Nephron (organoid): Measurements from ENCODE around the gene USP3.

Source experiments
- H3K27ac Mint-ChIP-seq, 3 experiments: 2 replicates each; pipeline ENCODE4 v1.8.0; 2020; ENCODE audit warnings: mixed read lengths in 3 of 3, mild to moderate bottlenecking in 2 of 3, moderate library complexity in 1 of 3
- H3K27me3 Mint-ChIP-seq: 2 replicates; pipeline ENCODE4 v1.8.0; 2021; ENCODE audit warnings: low read depth, mild to moderate bottlenecking, moderate library complexity, mixed read lengths
- H3K36me3 Mint-ChIP-seq: 2 replicates; pipeline ENCODE4 v1.8.0; 2020; ENCODE audit warnings: low read depth, mixed read lengths
- H3K4me1 Mint-ChIP-seq: 2 replicates; pipeline ENCODE4 v1.8.0; 2020; ENCODE audit warnings: mixed read lengths
- H3K4me3 Mint-ChIP-seq, 3 experiments: 2 replicates each; pipeline ENCODE4 v1.8.0; 2020; ENCODE audit warnings: mild to moderate bottlenecking in 3 of 3, mixed read lengths in 3 of 3, moderate library complexity in 2 of 3
- H3K9me3 Mint-ChIP-seq: 2 replicates; pipeline ENCODE4 v1.8.0; 2020; ENCODE audit warnings: mixed read lengths
- TF ChIP-seq, protein P1 (sequence below), 3 experiments: fragments of 200-600 bp; sonication (generic); IDR thresholded peaks; one replicate each; pipeline ENCODE4 v1.5.0; 2021; ENCODE audit warnings: antibody characterized with exemption in 3 of 3; ENCODE audit not compliant: unreplicated experiment in 3 of 3

Gene USP3

GRCh38 chr15:63473749-63473998, 30.7 kb upstream of the USP3 start:
- Mint-ChIP-seq H3K4me1 (peaks cover 26% of the 10 kb centered on the region), H3K4me3 (no peak overlapping the region), H3K9me3 (peaks cover 3% of the 10 kb centered on the region), H3K27ac (peak overlapping the region in 2 of 3 experiments; percentile 57 to 87), H3K36me3 (no peaks in the 10 kb centered on the region), H3K27me3 (peaks cover 15% of the 10 kb centered on the region)
- TF ChIP-seq, protein P1, sequence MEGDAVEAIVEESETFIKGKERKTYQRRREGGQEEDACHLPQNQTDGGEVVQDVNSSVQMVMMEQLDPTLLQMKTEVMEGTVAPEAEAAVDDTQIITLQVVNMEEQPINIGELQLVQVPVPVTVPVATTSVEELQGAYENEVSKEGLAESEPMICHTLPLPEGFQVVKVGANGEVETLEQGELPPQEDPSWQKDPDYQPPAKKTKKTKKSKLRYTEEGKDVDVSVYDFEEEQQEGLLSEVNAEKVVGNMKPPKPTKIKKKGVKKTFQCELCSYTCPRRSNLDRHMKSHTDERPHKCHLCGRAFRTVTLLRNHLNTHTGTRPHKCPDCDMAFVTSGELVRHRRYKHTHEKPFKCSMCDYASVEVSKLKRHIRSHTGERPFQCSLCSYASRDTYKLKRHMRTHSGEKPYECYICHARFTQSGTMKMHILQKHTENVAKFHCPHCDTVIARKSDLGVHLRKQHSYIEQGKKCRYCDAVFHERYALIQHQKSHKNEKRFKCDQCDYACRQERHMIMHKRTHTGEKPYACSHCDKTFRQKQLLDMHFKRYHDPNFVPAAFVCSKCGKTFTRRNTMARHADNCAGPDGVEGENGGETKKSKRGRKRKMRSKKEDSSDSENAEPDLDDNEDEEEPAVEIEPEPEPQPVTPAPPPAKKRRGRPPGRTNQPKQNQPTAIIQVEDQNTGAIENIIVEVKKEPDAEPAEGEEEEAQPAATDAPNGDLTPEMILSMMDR (IDR thresholded peaks at IDR 0.05; ENCODE audit: unreplicated experiment in 3 of 3): no peak

DNA sequence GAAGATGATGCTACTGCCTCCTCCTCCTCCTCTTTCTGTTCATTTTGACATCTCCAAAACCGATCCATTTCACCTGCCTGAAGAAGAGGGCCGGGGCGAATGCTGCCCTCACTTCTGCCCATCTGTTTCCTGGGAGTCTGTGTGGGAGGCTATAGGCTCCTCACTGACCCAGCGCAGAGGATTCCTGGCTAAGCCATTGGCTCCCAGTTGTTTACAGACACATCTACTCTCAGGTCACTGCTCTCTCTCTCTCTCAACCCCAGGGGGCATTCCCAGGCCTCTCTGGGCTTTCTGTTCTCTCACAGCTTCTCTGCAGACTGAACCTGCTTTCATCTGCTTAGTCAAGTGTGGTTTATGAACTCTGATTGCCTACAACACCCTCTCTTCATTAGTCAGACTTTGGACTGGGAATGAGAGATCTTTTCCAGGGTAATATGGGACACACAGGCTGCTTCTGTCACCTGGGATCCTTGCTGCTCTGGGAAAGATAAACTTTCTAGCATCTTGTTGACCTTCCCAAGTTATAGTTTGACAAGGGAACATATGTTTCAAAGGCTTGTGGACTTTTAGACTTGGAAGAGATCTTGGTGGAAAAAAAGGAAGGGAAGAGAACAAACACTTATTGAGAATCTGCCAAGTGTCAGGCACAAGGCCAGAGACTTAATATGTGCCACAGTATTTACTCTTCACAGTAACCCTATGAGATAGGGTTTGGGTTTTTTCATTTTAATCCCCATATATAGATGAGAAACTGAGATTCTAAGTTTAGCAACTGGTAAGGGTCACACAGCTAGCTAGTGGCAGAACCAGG, 30.2 kb upstream of the USP3 start:
- Mint-ChIP-seq H3K4me3 (peak overlapping the region in 1 of 3 experiments; percentile 38), H3K27me3 (peaks cover 15% of the 10 kb centered on the region), H3K4me1 (peaks cover 26% of the 10 kb centered on the region), H3K27ac (peak overlapping the region; percentile 57 to 87 (median 58)), H3K9me3 (peaks cover 3% of the 10 kb centered on the region), H3K36me3 (no peaks in the 10 kb centered on the region)
- TF ChIP-seq, protein P1 (IDR thresholded peaks at IDR 0.05; ENCODE audit: unreplicated experiment in 3 of 3): no peak

DNA sequence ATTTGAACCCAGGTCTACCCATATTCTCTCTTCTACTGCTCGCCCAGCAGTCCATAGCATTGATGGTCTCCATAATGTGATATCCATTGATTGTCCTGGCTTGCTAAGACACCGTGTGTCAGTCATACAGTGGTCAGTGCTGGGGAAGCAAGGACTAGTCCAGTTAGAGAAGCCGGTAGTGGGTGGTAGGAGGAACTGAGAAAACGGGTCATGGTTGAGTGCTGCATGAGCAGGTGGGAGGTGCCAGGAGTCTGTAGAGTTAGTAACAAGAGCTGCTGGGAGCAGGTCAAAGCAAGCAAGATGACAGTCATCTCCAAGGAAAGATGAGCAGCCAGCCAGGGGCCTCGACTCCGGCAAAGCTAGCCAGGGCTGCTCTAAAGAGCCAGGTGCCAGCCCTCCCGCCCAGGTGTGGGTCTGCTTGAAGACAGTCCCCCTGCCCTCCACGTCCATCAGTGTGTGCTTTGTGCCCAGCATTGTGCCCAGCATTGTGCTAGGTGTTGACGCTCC, 29.5 kb upstream of the USP3 start:
- TF ChIP-seq, protein P1 (IDR thresholded peaks at IDR 0.05; ENCODE audit: unreplicated experiment in 3 of 3): no peak

DNA sequence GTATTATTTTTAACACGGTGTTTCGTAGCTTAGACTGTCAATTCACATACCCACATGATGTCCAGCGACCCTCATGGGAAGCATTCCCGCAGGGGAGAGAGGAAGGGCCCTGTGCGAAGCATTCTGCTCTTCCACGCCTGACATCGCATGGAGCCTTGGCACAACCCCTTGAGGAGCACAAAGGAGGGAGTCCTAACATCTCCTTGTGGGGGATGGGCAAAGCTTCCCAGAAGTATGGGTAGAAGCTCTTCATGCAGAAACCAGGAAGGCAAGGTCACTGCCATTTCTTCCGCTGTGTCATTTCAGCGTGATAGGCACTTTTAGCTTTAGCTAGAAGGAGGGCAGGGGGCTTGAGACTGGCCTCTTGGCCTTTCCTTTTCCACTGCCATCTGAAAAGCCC, 28.7 kb upstream of the USP3 start:
- TF ChIP-seq, protein P1 (IDR thresholded peaks at IDR 0.05; ENCODE audit: unreplicated experiment in 3 of 3): no peak
- no peaks in the 10 kb centered on the region for H3K36me3 Mint-ChIP-seq
- no peak overlapping the region for H3K4me3 Mint-ChIP-seq
- peaks cover 38% of the 10 kb centered on the region for H3K4me1 Mint-ChIP-seq
- H3K27ac Mint-ChIP-seq: peak overlapping the region; percentile 18 to 69 (median 30)
- peaks cover 3% of the 10 kb centered on the region for H3K9me3 Mint-ChIP-seq
- H3K27me3 Mint-ChIP-seq: peaks cover 15% of the 10 kb centered on the region

More for the DNA sequence above, 29.5 kb upstream of the USP3 start:
- Mint-ChIP-seq H3K9me3 (peaks cover 3% of the 10 kb centered on the region), H3K4me1 (peaks cover 32% of the 10 kb centered on the region), H3K36me3 (no peaks in the 10 kb centered on the region), H3K27me3 (peaks cover 15% of the 10 kb centered on the region), H3K27ac (peak overlapping the region; percentile 57 to 87 (median 58)), H3K4me3 (no peak overlapping the region)

- peaks cover 3% of the 10 kb centered on the region for H3K9me3 Mint-ChIP-seq
- TF ChIP-seq, protein P1 (IDR thresholded peaks at IDR 0.05; ENCODE audit: unreplicated experiment in 3 of 3): no peak
- no peak overlapping the region for H3K4me3 Mint-ChIP-seq
- H3K27ac Mint-ChIP-seq: peak overlapping the region; percentile 18 to 69 (median 30)
- H3K4me1 Mint-ChIP-seq: peaks cover 38% of the 10 kb centered on the region
- H3K27me3 Mint-ChIP-seq: peaks cover 15% of the 10 kb centered on the region
- H3K36me3 Mint-ChIP-seq: no peaks in the 10 kb centered on the region
These were observed 28.2 kb upstream of the USP3 start for GRCh38 chr15:63476229-63476632.

- Mint-ChIP-seq H3K9me3 (peaks cover 3% of the 10 kb centered on the region), H3K4me3 (no peak overlapping the region), H3K36me3 (no peaks in the 10 kb centered on the region)
These were observed 26.1 kb upstream of the USP3 start for GRCh38 chr15:63478243-63478642.

More at GRCh38 chr15:63478243-63478642, 26.1 kb upstream of the USP3 start:
- TF ChIP-seq, protein P1 (IDR thresholded peaks at IDR 0.05; ENCODE audit: unreplicated experiment in 3 of 3): no peak
- Mint-ChIP-seq H3K4me1 (peaks cover 34% of the 10 kb centered on the region), H3K27ac (peak overlapping the region in 2 of 3 experiments; percentile 12 to 25), H3K27me3 (peaks cover 12% of the 10 kb centered on the region)
